WTC11 (cell line): ENCODE data around the gene CLEC10A. TPM values are rescaled to one million over a fixed set of nuclear protein-coding genes. Genes with fewer than 3 reads are reported as not detected.

Experiments
- ATAC-seq: fragments of 200-7000 bp; cut with Tn5 transposase; 2 replicates; pipeline ENCODE4 v1.10.0; 2021; ENCODE audit warnings: mild to moderate bottlenecking, moderate library complexity
- CTCF ChIA-PET: fragments of 300-600 bp; sonication (Branson Sonifier 250); formaldehyde crosslinking; loops from one replicate; lab custom pipeline; 2021; ENCODE audit warnings: antibody characterized with exemption; lab: Charles Lee
- POLR2A ChIA-PET: fragments of 350-600 bp; sonication (Branson Sonifier 250); formaldehyde crosslinking; loops from one replicate; lab custom pipeline; 2021; ENCODE audit warnings: antibody characterized with exemption; lab: Charles Lee
- DNase-seq: peaks from one replicate; pipeline ENCODE4 v3.0.0; 2021; ENCODE audit warnings: low spot score
- H3K27ac Mint-ChIP-seq: 2 replicates; pipeline ENCODE4 v1.8.0; 2021; ENCODE audit warnings: mixed read lengths
- H3K27me3 Mint-ChIP-seq: 2 replicates; pipeline ENCODE4 v1.8.0; 2021; ENCODE audit warnings: low read depth, mild to moderate bottlenecking, moderate library complexity, mixed read lengths
- H3K36me3 Mint-ChIP-seq: 2 replicates; pipeline ENCODE4 v1.8.0; 2021; ENCODE audit warnings: mixed read lengths
- H3K4me1 Mint-ChIP-seq: 2 replicates; pipeline ENCODE4 v1.8.0; 2022; ENCODE audit warnings: mixed read lengths
- H3K4me3 Mint-ChIP-seq: 2 replicates; pipeline ENCODE4 v1.8.0; 2021; ENCODE audit warnings: mild to moderate bottlenecking, moderate library complexity, mixed read lengths
- H3K9me3 Mint-ChIP-seq: 2 replicates; pipeline ENCODE4 v1.8.0; 2021; ENCODE audit warnings: mixed read lengths
- CTCF ChIP-seq: fragments of 200-600 bp; IDR thresholded peaks from 2 replicates; pipeline ENCODE4 v1.8.0; 2022; ENCODE audit warnings: antibody characterized with exemption
- FOXJ3 ChIP-seq: sonication (generic); formaldehyde crosslinking; IDR thresholded peaks from 2 replicates; pipeline ENCODE4 v1.9.0; 2021; ENCODE audit warnings: missing genetic modification reagents, mild to moderate bottlenecking, borderline replicate concordance
- FOXK1 ChIP-seq: sonication (generic); formaldehyde crosslinking; IDR thresholded peaks from 2 replicates; pipeline ENCODE4 v1.8.0; 2022; ENCODE audit warnings: mild to moderate bottlenecking, moderate library complexity, missing genetic modification reagents
- FOXP4 ChIP-seq: sonication (generic); formaldehyde crosslinking; IDR thresholded peaks from 2 replicates; pipeline ENCODE4 v1.8.0; 2022; ENCODE audit warnings: mild to moderate bottlenecking, missing genetic modification reagents
- PRDM15 ChIP-seq: sonication (generic); formaldehyde crosslinking; IDR thresholded peaks from 2 replicates; pipeline ENCODE4 v1.8.0; 2022; ENCODE audit warnings: missing genetic modification reagents
- ZNF121 ChIP-seq: sonication (generic); formaldehyde crosslinking; IDR thresholded peaks from 2 replicates; pipeline ENCODE4 v1.8.0; 2023; ENCODE audit warnings: missing genetic modification reagents
- ZNF423 ChIP-seq: fragments of 250-450 bp; sonication (Bioruptor Pico); IDR thresholded peaks from 2 replicates; pipeline ENCODE4 v2.1.2; 2022; ENCODE audit warnings: mild to moderate bottlenecking, moderate library complexity
- total RNA-seq: library from RNA; stranded (reverse); gene quantifications from 3 replicates; pipeline ENCODE4 v1.2.3, GENCODE V29; 2021
- TF ChIP-seq, protein P1 (sequence below): sonication (generic); formaldehyde crosslinking; IDR thresholded peaks from 2 replicates; pipeline ENCODE4 v1.8.1; 2023; ENCODE audit warnings: mild to moderate bottlenecking, moderate library complexity, missing genetic modification reagents
- TF ChIP-seq, protein P2 (sequence below): sonication (generic); formaldehyde crosslinking; IDR thresholded peaks from 2 replicates; pipeline ENCODE4 v1.8.1; 2022; ENCODE audit warnings: low read depth, missing genetic modification reagents, borderline replicate concordance

The CLEC10A gene
- total RNA-seq, 1 experiment from 2014 or later = not detected

GRCh38 chr17:7045492-7046126, 34.4 kb downstream of the CLEC10A start:
- Mint-ChIP-seq H3K27ac (no peak overlapping the region), H3K27me3 (peaks cover 53% of the 10 kb centered on the region), H3K36me3 (no peaks in the 10 kb centered on the region)
- POLR2A ChIA-PET = interaction anchor here (0.5 to 0.6 kb wide), 2 partner anchors 10 to 95 kb away, joined by 3 to 9 read pairs; partner anchors contain the start of gene SLC16A13
- no peak for DNase-seq
- CTCF ChIA-PET = interaction anchor here (0.6 to 3.9 kb wide), 47 partner anchors 9 to 671 kb away, joined by 3 to 104 read pairs (median 4); partner anchors contain the start of genes ACADVL, ACAP1, ASGR1 and ASGR2
- no peak for ATAC-seq
- TF ChIP-seq PRDM15 (CRISPR knock-in tag) (no peak), CTCF (peak; percentile 69)
- TF ChIP-seq, all 79 proteins: peak for 1
- Mint-ChIP-seq H3K4me3 (peak overlapping the region; percentile 80), H3K9me3 (no peaks in the 10 kb centered on the region), H3K4me1 (peaks cover 19% of the 10 kb centered on the region)

- DNase-seq = peak; percentile 41
- ATAC-seq = peak; percentile 16
- Mint-ChIP-seq H3K36me3 (no peaks in the 10 kb centered on the region), H3K4me3 (peak within 1 kb of the TSS; percentile 66), H3K4me1 (peaks cover 21% of the 10 kb centered on the region), H3K27me3 (peaks cover 57% of the 10 kb centered on the region), H3K27ac (no peak within 1 kb of the TSS), H3K9me3 (no peaks in the 10 kb centered on the region)
- TF ChIP-seq FOXK1 (CRISPR knock-in tag) (peak; percentile 12; the same call in 1 of the 2 replicates), FOXJ3 (CRISPR knock-in tag) (no peak), FOXP4 (0 out of 2 replicates have a peak, but pooled peaks have one; percentile 10), ZNF121 (CRISPR knock-in tag) (no peak), ZNF423 (peak; percentile 78)
- TF ChIP-seq, protein P1, sequence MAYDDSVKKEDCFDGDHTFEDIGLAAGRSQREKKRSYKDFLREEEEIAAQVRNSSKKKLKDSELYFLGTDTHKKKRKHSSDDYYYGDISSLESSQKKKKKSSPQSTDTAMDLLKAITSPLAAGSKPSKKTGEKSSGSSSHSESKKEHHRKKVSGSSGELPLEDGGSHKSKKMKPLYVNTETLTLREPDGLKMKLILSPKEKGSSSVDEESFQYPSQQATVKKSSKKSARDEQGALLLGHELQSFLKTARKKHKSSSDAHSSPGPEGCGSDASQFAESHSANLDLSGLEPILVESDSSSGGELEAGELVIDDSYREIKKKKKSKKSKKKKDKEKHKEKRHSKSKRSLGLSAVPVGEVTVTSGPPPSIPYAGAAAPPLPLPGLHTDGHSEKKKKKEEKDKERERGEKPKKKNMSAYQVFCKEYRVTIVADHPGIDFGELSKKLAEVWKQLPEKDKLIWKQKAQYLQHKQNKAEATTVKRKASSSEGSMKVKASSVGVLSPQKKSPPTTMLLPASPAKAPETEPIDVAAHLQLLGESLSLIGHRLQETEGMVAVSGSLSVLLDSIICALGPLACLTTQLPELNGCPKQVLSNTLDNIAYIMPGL (CRISPR knock-in tag) = peak; percentile 62
- TF ChIP-seq, protein P2, sequence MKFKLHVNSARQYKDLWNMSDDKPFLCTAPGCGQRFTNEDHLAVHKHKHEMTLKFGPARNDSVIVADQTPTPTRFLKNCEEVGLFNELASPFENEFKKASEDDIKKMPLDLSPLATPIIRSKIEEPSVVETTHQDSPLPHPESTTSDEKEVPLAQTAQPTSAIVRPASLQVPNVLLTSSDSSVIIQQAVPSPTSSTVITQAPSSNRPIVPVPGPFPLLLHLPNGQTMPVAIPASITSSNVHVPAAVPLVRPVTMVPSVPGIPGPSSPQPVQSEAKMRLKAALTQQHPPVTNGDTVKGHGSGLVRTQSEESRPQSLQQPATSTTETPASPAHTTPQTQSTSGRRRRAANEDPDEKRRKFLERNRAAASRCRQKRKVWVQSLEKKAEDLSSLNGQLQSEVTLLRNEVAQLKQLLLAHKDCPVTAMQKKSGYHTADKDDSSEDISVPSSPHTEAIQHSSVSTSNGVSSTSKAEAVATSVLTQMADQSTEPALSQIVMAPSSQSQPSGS (CRISPR knock-in tag) = no peak
- ChIA-PET CTCF (interaction anchor here (0.8 to 3.9 kb wide), 7 partner anchors 8 to 134 kb away, joined by 3 to 104 read pairs (median 6); no protein-coding TSS in a partner anchor), POLR2A (no interaction called here)
Observed at GRCh38 chr17:7043497-7044198, 36.4 kb downstream of the CLEC10A start, which contains the start of gene SLC16A11. TSS of gene SLC16A11 (minus strand) at chr17:7044092. CDS start at chr17:7043513, 579 bp downstream.
